GM12878 (cell line): ENCODE data around the gene CANT1. TPM values are rescaled to one million over a fixed set of nuclear protein-coding genes. Genes with fewer than 3 reads are reported as not detected.
A peak's percentile ranks its signal among the peaks of the same experiment; 100 is the strongest.

Experiments used
- ATAC-seq: fragments of 200-7000 bp; cut with Tn5 transposase; 3 replicates; pipeline ENCODE4 v1.9.1; 2020; ENCODE audit warnings: mild to moderate bottlenecking, moderate library complexity
- BruUV-seq: library from RNA; stranded (reverse); fragments of 400-500 nt; replicated peaks from 2 replicates; lab custom pipeline; 2021; lab: Mats Ljungman, UMichigan
- CTCF ChIA-PET: fragments of 300-600 bp; sonication (Branson Sonifier 250); formaldehyde crosslinking; extraction: SDS; loops from one replicate; lab custom pipeline; 2021; ENCODE audit warnings: inconsistent platforms; lab: Yijun Ruan, JAX
- POLR2A ChIA-PET: fragments of 350-600 bp; formaldehyde crosslinking; extraction: SDS; loops from one replicate; lab custom pipeline; 2021; ENCODE audit warnings: inconsistent platforms; lab: Charles Lee
- RAD21 ChIA-PET: fragments of 300-600 bp; sonication (Branson Sonifier 250); formaldehyde crosslinking; loops from one replicate; lab custom pipeline; 2023; ENCODE audit warnings: antibody characterized with exemption; ENCODE audit not compliant: unreplicated experiment; lab: Charles Lee
- SMC1A ChIA-PET: fragments of 300-600 bp; sonication (Branson Sonifier 250); formaldehyde crosslinking; loops from one replicate; lab custom pipeline; 2023; ENCODE audit not compliant: unreplicated experiment, uncharacterized antibody; lab: Charles Lee
- DNase-seq: peaks from one replicate; pipeline ENCODE4 v3.0.0-alpha.2; 2011; ENCODE audit warnings: low read depth, low spot score
- FAIRE-seq: peaks from 3 replicates; lab custom pipeline; 2011; peaks lifted over from hg19 to GRCh38; lab: Jason Lieb, UNC
- H2AFZ ChIP-seq: 2 replicates; pipeline ENCODE4 v1.6.0; 2011; ENCODE audit warnings: low read depth, low read length, control low read depth; ENCODE audit not compliant: control insufficient read depth
- H3K27ac ChIP-seq: 2 replicates; pipeline ENCODE4 v1.5.1; 2011; ENCODE audit warnings: control low read depth; ENCODE audit not compliant: control insufficient read depth, insufficient read depth
- H3K27me3 ChIP-seq, 2 experiments: replicated peaks in 1 of 2; 2 replicates each; pipeline versions ENCODE4 v1.6.0 to v1.6.1; 2011; ENCODE audit warnings: low read length in 1 of 2; ENCODE audit not compliant: control insufficient read depth in 2 of 2, insufficient read depth in 2 of 2
- H3K36me3 ChIP-seq, 2 experiments: 2 replicates each; pipeline ENCODE4 v1.5.1; 2011; ENCODE audit warnings: low read length in 1 of 2; ENCODE audit not compliant: control insufficient read depth in 2 of 2, insufficient read depth in 2 of 2
- H3K4me1 ChIP-seq: 2 replicates; pipeline ENCODE4 v1.6.1; 2011; ENCODE audit warnings: mild to moderate bottlenecking, low read length, moderate library complexity, mixed read lengths; ENCODE audit not compliant: control insufficient read depth, insufficient read depth
- H3K4me2 ChIP-seq: 2 replicates; pipeline ENCODE4 v1.6.0; 2011; ENCODE audit warnings: control low read depth; ENCODE audit not compliant: control insufficient read depth, insufficient read depth
- H3K4me3 ChIP-seq: fragments of 200-600 bp; sonication (generic); 2 replicates; pipeline ENCODE4 v1.5.1; 2016
- H3K79me2 ChIP-seq: 2 replicates; pipeline ENCODE4 v1.6.0; 2011; ENCODE audit warnings: low read length; ENCODE audit not compliant: control insufficient read depth, insufficient read depth
- H3K9ac ChIP-seq: 2 replicates; pipeline ENCODE4 v1.8.0; 2011; ENCODE audit warnings: low read length, control low read depth, mixed read lengths; ENCODE audit not compliant: control insufficient read depth, insufficient read depth
- H3K9me3 ChIP-seq: replicated peaks from 3 replicates; pipeline ENCODE4 v1.5.1; 2011; ENCODE audit warnings: mild to moderate bottlenecking, low read length; ENCODE audit not compliant: control insufficient read depth, insufficient read depth
- H4K20me1 ChIP-seq: 2 replicates; pipeline ENCODE4 v1.6.0; 2011; ENCODE audit not compliant: control insufficient read depth, insufficient read depth
- BHLHE40 ChIP-seq, 2 experiments: fragments of 450-650 bp in 1 of 2; IDR thresholded peaks; 2 replicates each; pipeline ENCODE4 v1.6.1; 2011 to 2017; ENCODE audit warnings: low read depth in 2 of 2, borderline replicate concordance in 1 of 2, improper control_type of control experiment in 1 of 2, low read length in 1 of 2, mild to moderate bottlenecking in 1 of 2
- CBX5 ChIP-seq: sonication (generic); IDR thresholded peaks from 2 replicates; pipeline ENCODE4 v1.6.1; 2016; ENCODE audit warnings: low read depth, moderate library complexity, mild to moderate bottlenecking, inconsistent platforms
- EED ChIP-seq: sonication (generic); IDR thresholded peaks from 2 replicates; pipeline ENCODE4 v1.6.1; 2016; ENCODE audit warnings: antibody characterized with exemption, low read depth
- MTA2 ChIP-seq: fragments of 450-650 bp; IDR thresholded peaks from 2 replicates; pipeline ENCODE4 v1.6.1; 2016; ENCODE audit warnings: low read depth, mild to moderate bottlenecking, moderate library complexity
- SMARCA5 ChIP-seq: fragments of 450-650 bp; IDR thresholded peaks from 2 replicates; pipeline ENCODE4 v1.6.1; 2017; ENCODE audit warnings: mild to moderate bottlenecking
- WGBS: methylation state at CpG from one replicate; pipeline ENCODE4 v1.1.6; 2016; ENCODE audit warnings: low lambda C conversion rate; ENCODE audit not compliant: insufficient replicate concordance, insufficient coverage; ENCODE audit errors: missing lambda C conversion rate; 5-methylcytosine and 5-hydroxymethylcytosine counted together
- in situ Hi-C: fragments of 300-500 bp; cut with MboI; formaldehyde crosslinking; loops from 9 replicates; pipeline ENCODE4 v1.14.3; 2018; ENCODE audit warnings: mixed read lengths
- intact Hi-C: fragments of 100-400 bp; cut with micrococcal nuclease; formaldehyde crosslinking; loops from one replicate; pipeline ENCODE4 v1.14.2; 2022; ENCODE audit not compliant: unreplicated experiment
- polyA plus RNA-seq, 11 experiments: library from polyadenylated mRNA; depleted of rRNA in 4 of 11; unstranded in 6 of 11; stranded (reverse) in 5 of 11; fragments of >200 nt; fragmentation: Nextera tagmentation in 4 of 11; fragmentation: Illumina TruSeq in 1 of 11; extraction: Ambion mirVana in 4 of 11; extraction: Trizol in 1 of 11; gene quantifications; 1 replicate in 1 of 11; 2 replicates in 10 of 11; pipeline versions ENCODE4 v1.2.1 to v1.2.3, GENCODE V29; 2011 to 2016; ENCODE audit warnings: inconsistent platforms in 2 of 11, missing spikeins in 2 of 11, low read depth in 1 of 11
- total RNA-seq, 4 experiments: library from RNA; depleted of rRNA in 3 of 4; stranded (reverse); fragments of >200 nt in 3 of 4; fragmentation: Illumina TruSeq in 1 of 4; extraction: Trizol in 1 of 4; gene quantifications; 2 replicates each; pipeline versions ENCODE4 v1.2.1 to v1.2.3, GENCODE V29; 2013 to 2021
- TF ChIP-seq, protein P1 (sequence below): fragments of 450-650 bp; IDR thresholded peaks from 2 replicates; pipeline ENCODE4 v1.6.1; 2017; ENCODE audit warnings: low read depth, mild to moderate bottlenecking, moderate library complexity
- TF ChIP-seq, protein P2 (sequence below): fragments of 450-650 bp; IDR thresholded peaks from 2 replicates; pipeline ENCODE4 v1.6.1; 2017; ENCODE audit warnings: borderline replicate concordance
- TF ChIP-seq, protein P3 (sequence below), 3 experiments: IDR thresholded peaks in 2 of 3; conservative IDR thresholded peaks in 1 of 3; 2 replicates each; pipeline ENCODE4 v1.5.1; 2011; ENCODE audit warnings: low read depth in 3 of 3, low read length in 3 of 3, mild to moderate bottlenecking in 3 of 3, control low read depth in 2 of 3, moderate library complexity in 2 of 3, inconsistent platforms in 1 of 3, mixed read lengths in 1 of 3; ENCODE audit not compliant: control insufficient read depth in 2 of 3, insufficient read depth in 1 of 3; ENCODE audit errors: extremely low read depth in 1 of 3
- TF ChIP-seq, protein P4 (sequence below): fragments of 450-650 bp; IDR thresholded peaks from 2 replicates; pipeline ENCODE4 v1.6.1; 2016; ENCODE audit warnings: mild to moderate bottlenecking, moderate library complexity, borderline replicate concordance

Gene CANT1
- total and polyA plus RNA-seq, 10 of the 15 experiments (the other 5 are each of a cell fraction or from before 2014, with no cell fraction given) = 2.2 to 59.2 (median 20.2) TPM

DNA sequence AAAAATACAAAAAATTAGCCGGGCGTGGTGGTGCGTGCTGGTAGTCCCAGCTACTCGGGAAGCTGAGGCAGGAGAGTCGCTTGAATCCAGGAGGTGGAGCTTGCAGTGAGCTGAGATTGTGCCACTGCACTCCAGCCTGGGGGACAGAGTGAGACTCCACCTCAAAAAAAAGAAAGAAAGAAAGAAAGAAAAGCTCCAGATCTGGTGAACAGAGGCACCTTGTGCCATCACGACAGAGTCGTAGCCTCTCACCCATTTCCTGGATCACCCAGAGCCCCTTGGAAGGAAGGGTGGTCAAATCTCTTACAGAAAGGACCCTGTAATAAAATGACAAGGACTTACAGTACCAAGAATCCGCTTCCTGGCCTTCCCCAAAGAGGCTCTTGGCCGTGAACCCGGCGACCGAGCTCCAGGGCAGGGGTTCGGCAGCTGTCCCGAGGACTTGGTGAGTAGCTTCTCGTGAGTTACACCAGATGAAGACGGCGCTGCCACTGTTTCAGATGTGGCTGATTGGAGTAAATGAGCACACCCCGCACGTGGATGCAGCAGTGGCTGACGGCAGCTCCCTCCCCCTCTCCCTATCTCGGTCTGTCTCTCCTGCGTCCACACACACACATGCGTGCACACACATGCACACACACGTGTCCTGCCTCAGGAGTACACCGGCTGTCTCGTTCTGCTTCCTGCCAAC is 43.3 kb downstream of the CANT1 start (continued):
- TF ChIP-seq, protein P1, sequence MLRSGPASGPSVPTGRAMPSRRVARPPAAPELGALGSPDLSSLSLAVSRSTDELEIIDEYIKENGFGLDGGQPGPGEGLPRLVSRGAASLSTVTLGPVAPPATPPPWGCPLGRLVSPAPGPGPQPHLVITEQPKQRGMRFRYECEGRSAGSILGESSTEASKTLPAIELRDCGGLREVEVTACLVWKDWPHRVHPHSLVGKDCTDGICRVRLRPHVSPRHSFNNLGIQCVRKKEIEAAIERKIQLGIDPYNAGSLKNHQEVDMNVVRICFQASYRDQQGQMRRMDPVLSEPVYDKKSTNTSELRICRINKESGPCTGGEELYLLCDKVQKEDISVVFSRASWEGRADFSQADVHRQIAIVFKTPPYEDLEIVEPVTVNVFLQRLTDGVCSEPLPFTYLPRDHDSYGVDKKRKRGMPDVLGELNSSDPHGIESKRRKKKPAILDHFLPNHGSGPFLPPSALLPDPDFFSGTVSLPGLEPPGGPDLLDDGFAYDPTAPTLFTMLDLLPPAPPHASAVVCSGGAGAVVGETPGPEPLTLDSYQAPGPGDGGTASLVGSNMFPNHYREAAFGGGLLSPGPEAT = no peak
- TF ChIP-seq, protein P2, sequence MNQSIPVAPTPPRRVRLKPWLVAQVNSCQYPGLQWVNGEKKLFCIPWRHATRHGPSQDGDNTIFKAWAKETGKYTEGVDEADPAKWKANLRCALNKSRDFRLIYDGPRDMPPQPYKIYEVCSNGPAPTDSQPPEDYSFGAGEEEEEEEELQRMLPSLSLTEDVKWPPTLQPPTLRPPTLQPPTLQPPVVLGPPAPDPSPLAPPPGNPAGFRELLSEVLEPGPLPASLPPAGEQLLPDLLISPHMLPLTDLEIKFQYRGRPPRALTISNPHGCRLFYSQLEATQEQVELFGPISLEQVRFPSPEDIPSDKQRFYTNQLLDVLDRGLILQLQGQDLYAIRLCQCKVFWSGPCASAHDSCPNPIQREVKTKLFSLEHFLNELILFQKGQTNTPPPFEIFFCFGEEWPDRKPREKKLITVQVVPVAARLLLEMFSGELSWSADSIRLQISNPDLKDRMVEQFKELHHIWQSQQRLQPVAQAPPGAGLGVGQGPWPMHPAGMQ = no peak

DNA sequence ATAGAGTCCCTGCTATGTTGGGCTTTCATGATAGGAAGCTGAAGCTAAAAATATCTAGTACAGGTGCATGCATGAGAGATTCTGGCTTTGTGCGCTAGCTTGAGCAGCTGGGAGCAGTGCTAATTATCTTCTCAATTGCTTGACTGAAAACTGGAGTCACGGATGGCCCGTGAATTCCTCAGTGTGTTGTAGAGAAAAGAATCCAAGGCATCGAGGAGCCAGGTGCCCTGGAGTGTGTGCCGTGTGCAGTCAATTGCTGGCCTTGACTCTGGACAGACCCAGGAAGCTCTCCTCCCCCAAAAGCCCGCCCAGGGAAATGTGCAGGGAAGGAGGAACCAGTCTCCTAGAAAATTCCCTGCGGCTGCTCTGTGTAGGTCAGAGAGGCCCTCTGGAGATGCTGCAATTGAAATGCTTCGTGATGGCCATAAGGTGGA is 44.1 kb downstream of the CANT1 start:
- H3K27ac ChIP-seq = no peak overlapping the region
- no peaks in the 10 kb centered on the region for H3K79me2 ChIP-seq
- FAIRE-seq (peak; percentile 47), ATAC-seq (no peak), DNase-seq (no peak)
- no peak overlapping the region for H3K9ac ChIP-seq
- POLR2A ChIA-PET = interaction anchor here (0.5 kb wide), 1 partner anchor 704 kb away, joined by 3 read pairs; no protein-coding TSS in a partner anchor
- H4K20me1 ChIP-seq = no peaks in the 10 kb centered on the region; the same call in 1 of the 2 replicates
- H3K4me2 ChIP-seq = peak overlapping the region; percentile 33; the same call in 1 of the 2 replicates
- no peak overlapping the region for H3K4me3 ChIP-seq
- no peak overlapping the region for H2AFZ ChIP-seq
- H3K36me3 ChIP-seq = no peaks in the 10 kb centered on the region
- intact Hi-C loops = no loop called here
- H3K4me1 ChIP-seq = peaks cover 6% of the 10 kb centered on the region
- no peaks in the 10 kb centered on the region for H3K9me3 ChIP-seq
- RAD21 ChIA-PET = interaction anchor here (0.8 kb wide), 1 partner anchor 100 kb away, joined by 3 read pairs; no protein-coding TSS in a partner anchor
- no TSS peak for BruUV-seq
- 12% methylated on average over 8 of the region's 8 CpGs for WGBS
- in situ Hi-C loops = loop anchor here (5.0 kb wide), 1 partner anchor 103 kb away; no protein-coding TSS in a partner anchor
- H3K27me3 ChIP-seq = no peaks in the 10 kb centered on the region
- CTCF ChIA-PET = interaction anchor here (0.6 to 4.3 kb wide), 4 partner anchors 72 to 123 kb away, joined by 3 to 24 read pairs (median 4); no protein-coding TSS in a partner anchor
- SMC1A ChIA-PET = interaction anchor here (1.5 kb wide), 1 partner anchor 469 kb away, joined by 4 read pairs; no protein-coding TSS in a partner anchor
- no peak for TF ChIP-seq EED
- TF ChIP-seq, protein P3, sequence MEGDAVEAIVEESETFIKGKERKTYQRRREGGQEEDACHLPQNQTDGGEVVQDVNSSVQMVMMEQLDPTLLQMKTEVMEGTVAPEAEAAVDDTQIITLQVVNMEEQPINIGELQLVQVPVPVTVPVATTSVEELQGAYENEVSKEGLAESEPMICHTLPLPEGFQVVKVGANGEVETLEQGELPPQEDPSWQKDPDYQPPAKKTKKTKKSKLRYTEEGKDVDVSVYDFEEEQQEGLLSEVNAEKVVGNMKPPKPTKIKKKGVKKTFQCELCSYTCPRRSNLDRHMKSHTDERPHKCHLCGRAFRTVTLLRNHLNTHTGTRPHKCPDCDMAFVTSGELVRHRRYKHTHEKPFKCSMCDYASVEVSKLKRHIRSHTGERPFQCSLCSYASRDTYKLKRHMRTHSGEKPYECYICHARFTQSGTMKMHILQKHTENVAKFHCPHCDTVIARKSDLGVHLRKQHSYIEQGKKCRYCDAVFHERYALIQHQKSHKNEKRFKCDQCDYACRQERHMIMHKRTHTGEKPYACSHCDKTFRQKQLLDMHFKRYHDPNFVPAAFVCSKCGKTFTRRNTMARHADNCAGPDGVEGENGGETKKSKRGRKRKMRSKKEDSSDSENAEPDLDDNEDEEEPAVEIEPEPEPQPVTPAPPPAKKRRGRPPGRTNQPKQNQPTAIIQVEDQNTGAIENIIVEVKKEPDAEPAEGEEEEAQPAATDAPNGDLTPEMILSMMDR (IDR thresholded peaks at IDR 0.05 in 2 of 3, conservative IDR thresholded peaks at IDR 0.05 in 1 of 3; ENCODE audit: control insufficient read depth in 2 of 3, extremely low read depth in 1 of 3, insufficient read depth in 1 of 3, low read depth in 3 of 3, low read length in 3 of 3) = no peak
- no peak for TF ChIP-seq MTA2
- TF ChIP-seq CBX5 = no peak
- no peak for TF ChIP-seq SMARCA5
- no peak for TF ChIP-seq BHLHE40 (IDR thresholded peaks at IDR 0.05; ENCODE audit: borderline replicate concordance in 1 of 2, low read depth in 2 of 2, low read length in 1 of 2)
- TF ChIP-seq, protein P4, sequence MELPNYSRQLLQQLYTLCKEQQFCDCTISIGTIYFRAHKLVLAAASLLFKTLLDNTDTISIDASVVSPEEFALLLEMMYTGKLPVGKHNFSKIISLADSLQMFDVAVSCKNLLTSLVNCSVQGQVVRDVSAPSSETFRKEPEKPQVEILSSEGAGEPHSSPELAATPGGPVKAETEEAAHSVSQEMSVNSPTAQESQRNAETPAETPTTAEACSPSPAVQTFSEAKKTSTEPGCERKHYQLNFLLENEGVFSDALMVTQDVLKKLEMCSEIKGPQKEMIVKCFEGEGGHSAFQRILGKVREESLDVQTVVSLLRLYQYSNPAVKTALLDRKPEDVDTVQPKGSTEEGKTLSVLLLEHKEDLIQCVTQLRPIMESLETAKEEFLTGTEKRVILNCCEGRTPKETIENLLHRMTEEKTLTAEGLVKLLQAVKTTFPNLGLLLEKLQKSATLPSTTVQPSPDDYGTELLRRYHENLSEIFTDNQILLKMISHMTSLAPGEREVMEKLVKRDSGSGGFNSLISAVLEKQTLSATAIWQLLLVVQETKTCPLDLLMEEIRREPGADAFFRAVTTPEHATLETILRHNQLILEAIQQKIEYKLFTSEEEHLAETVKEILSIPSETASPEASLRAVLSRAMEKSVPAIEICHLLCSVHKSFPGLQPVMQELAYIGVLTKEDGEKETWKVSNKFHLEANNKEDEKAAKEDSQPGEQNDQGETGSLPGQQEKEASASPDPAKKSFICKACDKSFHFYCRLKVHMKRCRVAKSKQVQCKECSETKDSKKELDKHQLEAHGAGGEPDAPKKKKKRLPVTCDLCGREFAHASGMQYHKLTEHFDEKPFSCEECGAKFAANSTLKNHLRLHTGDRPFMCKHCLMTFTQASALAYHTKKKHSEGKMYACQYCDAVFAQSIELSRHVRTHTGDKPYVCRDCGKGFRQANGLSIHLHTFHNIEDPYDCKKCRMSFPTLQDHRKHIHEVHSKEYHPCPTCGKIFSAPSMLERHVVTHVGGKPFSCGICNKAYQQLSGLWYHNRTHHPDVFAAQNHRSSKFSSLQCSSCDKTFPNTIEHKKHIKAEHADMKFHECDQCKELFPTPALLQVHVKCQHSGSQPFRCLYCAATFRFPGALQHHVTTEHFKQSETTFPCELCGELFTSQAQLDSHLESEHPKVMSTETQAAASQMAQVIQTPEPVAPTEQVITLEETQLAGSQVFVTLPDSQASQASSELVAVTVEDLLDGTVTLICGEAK = no peak
